Neural cell (in vitro differentiated cells): ENCODE data around the gene PHACTR2.

Source experiments
- CTCF ChIP-seq: fragments of 450-650 bp; IDR thresholded peaks from 2 replicates; pipeline ENCODE4 v1.5.1; 2014; ENCODE audit warnings: antibody characterized with exemption, mild to moderate bottlenecking, moderate library complexity; ENCODE audit not compliant: poor library complexity, severe bottlenecking
- EP300 ChIP-seq: fragments of 450-650 bp; conservative IDR thresholded peaks from 2 replicates; pipeline ENCODE4 v1.6.1; 2014; ENCODE audit warnings: antibody characterized with exemption, mild to moderate bottlenecking, moderate library complexity; ENCODE audit not compliant: poor library complexity, severe bottlenecking
- EZH2 ChIP-seq: fragments of 200-600, 300-800 bp; shearing (Covaris generic), sonication (generic); IDR thresholded peaks from 2 replicates; pipeline ENCODE4 v1.6.1; 2014; ENCODE audit warnings: antibody characterized with exemption, low read length, borderline replicate concordance, mild to moderate bottlenecking; ENCODE audit not compliant: insufficient read depth, poor library complexity, severe bottlenecking
- MXI1 ChIP-seq: fragments of 450-650 bp; conservative IDR thresholded peaks from 2 replicates; pipeline ENCODE4 v1.6.1; 2014; ENCODE audit warnings: antibody characterized with exemption, mild to moderate bottlenecking; ENCODE audit not compliant: poor library complexity, severe bottlenecking
- POLR2AphosphoS5 ChIP-seq: IDR thresholded peaks from 2 replicates; pipeline ENCODE4 v1.6.1; 2012
- RAD21 ChIP-seq: fragments of 450-650 bp; conservative IDR thresholded peaks from 2 replicates; pipeline ENCODE4 v1.6.1; 2014; ENCODE audit warnings: antibody characterized with exemption, mild to moderate bottlenecking, moderate library complexity
- REST ChIP-seq: IDR thresholded peaks from 2 replicates; pipeline ENCODE4 v1.6.1; 2012; ENCODE audit warnings: borderline replicate concordance

GRCh38 chr6:143698759-143699429 lies 21.1 kb downstream of the PHACTR2 start:
- TF ChIP-seq CTCF (no peak), REST (no peak), RAD21 (no peak), MXI1 (no peak), EP300 (no peak), POLR2AphosphoS5 (no peak), EZH2 (no peak)
